K562 treated with DMSO at 1 percent for 12 hours (cell line): ENCODE results near the gene PLPPR5. TPM values are rescaled to one million over a fixed set of nuclear protein-coding genes. Genes with fewer than 3 reads are reported as not detected.

Experiments used
- total RNA-seq: library from RNA; unstranded; fragments of 300-600 nt; gene quantifications from 2 replicates; pipeline ENCODE4 v1.2.3, GENCODE V29; 2022; ENCODE audit not compliant: insufficient read depth

PLPPR5 gene, protein sequence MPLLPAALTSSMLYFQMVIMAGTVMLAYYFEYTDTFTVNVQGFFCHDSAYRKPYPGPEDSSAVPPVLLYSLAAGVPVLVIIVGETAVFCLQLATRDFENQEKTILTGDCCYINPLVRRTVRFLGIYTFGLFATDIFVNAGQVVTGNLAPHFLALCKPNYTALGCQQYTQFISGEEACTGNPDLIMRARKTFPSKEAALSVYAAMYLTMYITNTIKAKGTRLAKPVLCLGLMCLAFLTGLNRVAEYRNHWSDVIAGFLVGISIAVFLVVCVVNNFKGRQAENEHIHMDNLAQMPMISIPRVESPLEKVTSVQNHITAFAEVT
- total RNA-seq, result not detected in 2 replicates

DNA sequence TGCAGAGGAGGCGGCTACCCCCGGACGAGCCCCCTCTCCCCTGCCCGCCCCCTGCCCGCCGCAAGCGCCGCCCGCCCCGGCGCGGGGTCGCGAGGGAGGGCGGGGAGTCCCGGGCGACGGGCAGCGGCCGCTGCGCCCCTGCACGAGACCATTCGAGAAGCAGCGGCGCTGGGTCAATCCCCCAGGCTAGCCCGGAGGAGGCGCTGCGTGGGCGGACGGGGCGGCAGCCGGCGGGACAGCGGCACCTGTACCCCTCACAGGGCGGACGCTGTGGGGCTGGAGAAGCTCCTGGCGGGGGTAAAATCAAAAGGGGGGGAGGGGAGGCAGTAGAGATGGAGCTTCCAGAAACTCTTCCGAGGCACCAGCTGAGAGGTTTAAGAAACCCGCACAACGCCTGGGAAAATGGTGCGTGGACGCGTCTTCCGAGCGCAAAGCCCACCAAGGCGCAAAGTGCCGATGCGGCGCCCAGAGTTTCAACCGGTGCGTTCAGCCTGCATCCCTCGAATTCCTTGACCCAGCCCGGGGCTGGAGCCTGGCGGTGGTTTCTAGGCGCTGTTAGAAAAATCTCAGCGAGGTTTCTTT, at the start of gene PLPPR5:
PLPPR5 (minus strand) TSS at position 1 of the 582 bp plus-strand sequence. CDS start 190 bp downstream, outside the sequence.

